Measurements from ENCODE around the gene CSTF1.

- TF ChIP-seq, protein P1, sequence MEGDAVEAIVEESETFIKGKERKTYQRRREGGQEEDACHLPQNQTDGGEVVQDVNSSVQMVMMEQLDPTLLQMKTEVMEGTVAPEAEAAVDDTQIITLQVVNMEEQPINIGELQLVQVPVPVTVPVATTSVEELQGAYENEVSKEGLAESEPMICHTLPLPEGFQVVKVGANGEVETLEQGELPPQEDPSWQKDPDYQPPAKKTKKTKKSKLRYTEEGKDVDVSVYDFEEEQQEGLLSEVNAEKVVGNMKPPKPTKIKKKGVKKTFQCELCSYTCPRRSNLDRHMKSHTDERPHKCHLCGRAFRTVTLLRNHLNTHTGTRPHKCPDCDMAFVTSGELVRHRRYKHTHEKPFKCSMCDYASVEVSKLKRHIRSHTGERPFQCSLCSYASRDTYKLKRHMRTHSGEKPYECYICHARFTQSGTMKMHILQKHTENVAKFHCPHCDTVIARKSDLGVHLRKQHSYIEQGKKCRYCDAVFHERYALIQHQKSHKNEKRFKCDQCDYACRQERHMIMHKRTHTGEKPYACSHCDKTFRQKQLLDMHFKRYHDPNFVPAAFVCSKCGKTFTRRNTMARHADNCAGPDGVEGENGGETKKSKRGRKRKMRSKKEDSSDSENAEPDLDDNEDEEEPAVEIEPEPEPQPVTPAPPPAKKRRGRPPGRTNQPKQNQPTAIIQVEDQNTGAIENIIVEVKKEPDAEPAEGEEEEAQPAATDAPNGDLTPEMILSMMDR (IDR thresholded peaks at IDR 0.05; ENCODE audit: poor library complexity): no peak
- TF ChIP-seq EZH2 (IDR thresholded peaks at IDR 0.05; ENCODE audit: borderline replicate concordance) (no peak), EZH2phosphoT487 (IDR thresholded peaks at IDR 0.05; ENCODE audit: low read depth, severe bottlenecking, unreplicated experiment) (no peak)
Measured at GRCh38 chr20:56373942-56374341, 18.5 kb upstream of the CSTF1 start.

Data from hepatocyte (in vitro differentiated cells).